Ovary (tissue), 9 donors: ENCODE results near the gene PRKAG1. TPM values are rescaled to one million over a fixed set of nuclear protein-coding genes. Genes with fewer than 3 reads are reported as not detected.

ENCODE experiments used
- DNase-seq, 5 donors: peaks; one replicate each; pipeline ENCODE4 v3.0.0-alpha.2; 2019 to 2020
- H3K27ac ChIP-seq, 2 donors: fragments of 200-600 bp; one replicate each; pipeline versions ENCODE4 v1.5.1 to v1.8.0; 2019 to 2022
- H3K27me3 ChIP-seq: fragments of 200-600 bp; one replicate; pipeline ENCODE4 v1.8.0; 2022
- H3K36me3 ChIP-seq: fragments of 200-600 bp; sonication (generic); one replicate; pipeline ENCODE4 v1.5.1; 2019
- H3K4me1 ChIP-seq: one replicate; pipeline ENCODE4 v1.8.1; 2013; ENCODE audit warnings: mild to moderate bottlenecking, moderate library complexity; ENCODE audit not compliant: insufficient read depth
- H3K4me3 ChIP-seq: fragments of 200-600 bp; sonication (generic); one replicate; pipeline ENCODE4 v1.5.1; 2017
- H3K9me3 ChIP-seq, 2 donors: fragments of 200-600 bp in 1 of 2; sonication (generic) in 1 of 2; one replicate each; pipeline versions ENCODE4 v1.5.1 to v1.8.1; 2013 to 2019; ENCODE audit warnings: mild to moderate bottlenecking in 1 of 2, moderate library complexity in 1 of 2
- CTCF ChIP-seq, 3 donors: fragments of 450-650 bp in 2 of 3; fragments of 200-600 bp in 1 of 3; IDR thresholded peaks; one replicate each; pipeline versions ENCODE4 v1.5.1 to v1.8.0; 2016 to 2022; ENCODE audit warnings: antibody characterized with exemption in 3 of 3, mild to moderate bottlenecking in 1 of 3
- EP300 ChIP-seq: sonication (generic); formaldehyde crosslinking; IDR thresholded peaks from one replicate; pipeline ENCODE4 v1.6.1; 2017; ENCODE audit warnings: antibody characterized with exemption
- POLR2A ChIP-seq: fragments of 450-650 bp; IDR thresholded peaks from one replicate; pipeline ENCODE4 v1.6.1; 2017; ENCODE audit warnings: antibody characterized with exemption, mild to moderate bottlenecking, moderate library complexity
- WGBS, 3 donors: extraction: QIAGEN DNeasy Blood & Tissue Kit in 1 of 3; methylation state at CpG; one replicate each; pipeline versions ENCODE4 v1.1.5 to v1.1.7; 2013 to 2017; 5-methylcytosine and 5-hydroxymethylcytosine counted together
- intact Hi-C, 4 donors: fragments of 100-400 bp; cut with DNase I; formaldehyde crosslinking; loops; one replicate each; pipeline versions ENCODE4 v1.11.0 to v1.15.1; 2022 to 2023
- polyA plus RNA-seq, 2 donors: library from polyadenylated mRNA; stranded (reverse); fragments of 200-250 nt in 1 of 2; fragments of 350-450 nt in 1 of 2; fragmentation: Illumina TruSeq in 1 of 2; extraction: RNeasy Lipid Tissue Mini Kit (QIAGEN cat#74804) in 1 of 2; gene quantifications; one replicate each; pipeline ENCODE4 v1.2.3, GENCODE V29; 2013 to 2014
- total RNA-seq, 7 donors: library from RNA; depleted of rRNA in 2 of 7; stranded (reverse); fragments of >200 nt in 2 of 7; fragmentation: NEBNext Ultra II Directional in 3 of 7; extraction: Animal tissue kit (Norgen Biotek cat#: 25700) in 3 of 7; gene quantifications; one replicate each; pipeline versions ENCODE4 v1.1.0 to v1.2.4, GENCODE V29; 2016 to 2023
- donor health status: DM: no; HTN: no; CAD: no; lungs with moderate emphysema.
- donor health status: DM: no; HTN: no; CAD: no.
- donor health status: Bipolar disorder and iron deficiency.
- donor health status: DM: yes; HTN: yes; CAD: no.
- donor health status: DM: no; HTN: no; CAD: no.
- donor health status: DM: yes; HTN: yes; CAD: no.

The PRKAG1 gene
- total and polyA plus RNA-seq, 9 donors: 25.6 to 98.5 (median 38.3) TPM

- H3K9me3 ChIP-seq: no peaks in the 10 kb centered on the region
- H3K27me3 ChIP-seq: no peaks in the 10 kb centered on the region
- intact Hi-C loops: no loop called here
- no peak overlapping the region for H3K27ac ChIP-seq
- no peak overlapping the region for H3K4me3 ChIP-seq
- H3K4me1 ChIP-seq: no peaks in the 10 kb centered on the region
- WGBS, 3 donors: 81 to 91% (median 87%) methylated on average over 12 of the region's 12 CpGs
- H3K36me3 ChIP-seq: no peaks in the 10 kb centered on the region
- TF ChIP-seq CTCF (IDR thresholded peaks at IDR 0.05): no peak
- TF ChIP-seq EP300: no peak
- no peak for TF ChIP-seq POLR2A
- DNase-seq: no peak
These were observed 6.0 kb upstream of the PRKAG1 start for GRCh38 chr12:49024543-49024942.

GRCh38 chr12:49023812-49024211 is 5.2 kb upstream of the PRKAG1 start:
- DNase-seq: no peak
- no peak overlapping the region for H3K27ac ChIP-seq
- H3K36me3 ChIP-seq: no peaks in the 10 kb centered on the region
- H3K27me3 ChIP-seq: no peaks in the 10 kb centered on the region
- no peaks in the 10 kb centered on the region for H3K9me3 ChIP-seq
- H3K4me3 ChIP-seq: no peak overlapping the region
- no peak for TF ChIP-seq POLR2A
- no peak for TF ChIP-seq EP300
- TF ChIP-seq CTCF (IDR thresholded peaks at IDR 0.05): no peak
- WGBS, 3 donors: 90 to 95% (median 91%) methylated on average over 2 of the region's 2 CpGs
- intact Hi-C loops: no loop called here
- H3K4me1 ChIP-seq: no peaks in the 10 kb centered on the region

- TF ChIP-seq POLR2A (no peak), CTCF (IDR thresholded peaks at IDR 0.05) (no peak), EP300 (no peak)
- Histone ChIP-seq H3K27me3 (no peaks in the 10 kb centered on the region), H3K36me3 (no peaks in the 10 kb centered on the region), H3K4me3 (no peak overlapping the region), H3K9me3 (no peaks in the 10 kb centered on the region), H3K27ac (no peak overlapping the region), H3K4me1 (peaks cover 2% of the 10 kb centered on the region)
- WGBS, 3 donors: 90 to 91% (median 90%) methylated on average over 15 of the region's 15 CpGs
- DNase-seq: no peak
- intact Hi-C loops: no loop called here
These were observed 4.1 kb upstream of the PRKAG1 start for GRCh38 chr12:49022558-49023178.

GRCh38 chr12:49021292-49021915 is 2.8 kb upstream of the PRKAG1 start:
- no peaks in the 10 kb centered on the region for H3K27me3 ChIP-seq
- H3K27ac ChIP-seq: no peak overlapping the region
- intact Hi-C loops: no loop called here
- H3K36me3 ChIP-seq: no peaks in the 10 kb centered on the region
- 74 to 83% (median 80%) methylated on average over 9 to 11 of the region's 11 CpGs for WGBS, 3 donors
- DNase-seq: no peak
- H3K4me3 ChIP-seq: no peak overlapping the region
- TF ChIP-seq CTCF (IDR thresholded peaks at IDR 0.05) (no peak), POLR2A (no peak), EP300 (no peak)
- peaks cover 2% of the 10 kb centered on the region for H3K4me1 ChIP-seq
- no peaks in the 10 kb centered on the region for H3K9me3 ChIP-seq
